OCI-LY1 (cell line): ENCODE results near the gene TMEM60.

Experiments
- CTCF ChIP-seq: fragments of 200-600 bp; sonication (generic), shearing (Covaris generic); IDR thresholded peaks from 2 replicates; pipeline ENCODE4 v1.5.1; 2017; ENCODE audit warnings: mild to moderate bottlenecking, antibody characterized with exemption, low read length, moderate library complexity, mixed read lengths
- EZH2 ChIP-seq: fragments of 200-600 bp; sonication (generic), shearing (Covaris generic); IDR thresholded peaks from 2 replicates; pipeline ENCODE4 v1.8.0; 2017; ENCODE audit warnings: borderline replicate concordance, mixed run types, mild to moderate bottlenecking, antibody characterized with exemption, low read length, moderate library complexity, mixed read lengths

- no peak for TF ChIP-seq CTCF
- TF ChIP-seq EZH2: no peak
Observed at GRCh38 chr7:77746824-77747165, 51.4 kb downstream of the TMEM60 start.
